ENCODE measurements around the gene COMMD10. TPM values are rescaled to one million over a fixed set of nuclear protein-coding genes. Genes with fewer than 3 reads are reported as not detected.

Gene COMMD10
- total and polyA plus RNA-seq, 2 of the 8 experiments (the other 6 are each of a cell fraction or from before 2014, with no cell fraction given), result 16.5 to 43.4 TPM

DNA sequence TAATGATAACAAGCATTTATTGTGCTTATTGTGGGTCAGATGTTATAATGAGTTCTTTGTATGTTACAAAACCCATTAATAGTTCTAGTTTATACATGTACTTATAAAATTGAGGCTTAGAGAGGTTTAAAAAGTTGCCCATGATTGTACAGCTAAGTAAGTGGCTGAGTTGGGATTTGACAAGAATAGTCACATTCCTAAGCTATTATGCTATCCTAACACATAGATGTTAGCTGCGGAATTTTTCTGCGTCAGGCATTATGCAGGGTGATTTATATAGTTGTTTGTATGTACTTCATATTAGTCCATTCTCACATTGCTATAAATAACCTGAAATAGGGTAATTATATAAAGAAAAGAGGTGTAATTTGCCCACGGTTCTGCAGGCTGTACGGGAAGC, 12.5 kb downstream of the COMMD10 start:
- no peaks in the 10 kb centered on the region for H3K9me3 ChIP-seq (ENCODE audit: insufficient read depth in 2 of 2, low read depth in 1 of 2, low read length in 1 of 2)
- H3K79me2 ChIP-seq (ENCODE audit: control insufficient read depth in 1 of 2, insufficient read depth in 2 of 2, low read length in 2 of 2), result no peaks in the 10 kb centered on the region
- H3K36me3 ChIP-seq (ENCODE audit: control insufficient read depth in 2 of 4, insufficient read depth in 4 of 4, low read length in 3 of 4), result peaks cover 0 to 34% (median 17%) of the 10 kb centered on the region in 4 experiments; a peak in 6 of 8 replicates
- H3K27ac ChIP-seq (ENCODE audit: low read depth, low read length), result no peak overlapping the region
- H3K56ac ChIP-seq (replicated peaks; ENCODE audit: insufficient read length, low read depth, low read length), result no peak overlapping the region
- TF ChIP-seq BACH1 (IDR thresholded peaks at IDR 0.05; ENCODE audit: low read length), result no peak
- TF ChIP-seq GABPA (IDR thresholded peaks at IDR 0.05; ENCODE audit: borderline replicate concordance, insufficient read depth, low read length), result no peak
- TF ChIP-seq JUN (IDR thresholded peaks at IDR 0.05; ENCODE audit: low read depth, low read length), result no peak
- TF ChIP-seq POLR2AphosphoS5 (IDR thresholded peaks at IDR 0.05; ENCODE audit: low read depth, low read length), result no peak
- TF ChIP-seq RXRA (IDR thresholded peaks at IDR 0.05; ENCODE audit: insufficient read depth, low read depth, low read length), result no peak
- TF ChIP-seq SP2 (IDR thresholded peaks at IDR 0.05; ENCODE audit: low read length), result no peak
- TF ChIP-seq ASH2L (IDR thresholded peaks at IDR 0.05; ENCODE audit: low read length), result no peak
- TF ChIP-seq YY1 (IDR thresholded peaks at IDR 0.05; ENCODE audit: low read depth, low read length), result no peak
- TF ChIP-seq CEBPB (IDR thresholded peaks at IDR 0.05; ENCODE audit: low read depth, low read length), result no peak
- no peak for TF ChIP-seq CTBP2 (IDR thresholded peaks at IDR 0.05; ENCODE audit: borderline replicate concordance, insufficient read depth, insufficient read length, low read length)
- TF ChIP-seq, protein P1, sequence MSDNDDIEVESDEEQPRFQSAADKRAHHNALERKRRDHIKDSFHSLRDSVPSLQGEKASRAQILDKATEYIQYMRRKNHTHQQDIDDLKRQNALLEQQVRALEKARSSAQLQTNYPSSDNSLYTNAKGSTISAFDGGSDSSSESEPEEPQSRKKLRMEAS (IDR thresholded peaks at IDR 0.05), result no peak
- TF ChIP-seq BCL11A (IDR thresholded peaks at IDR 0.05; ENCODE audit: low read depth in 2 of 2, low read length in 2 of 2), result no peak
- no peak for TF ChIP-seq NRF1 (IDR thresholded peaks at IDR 0.05; ENCODE audit: low read depth, low read length)
- no peak overlapping the region for H2BK15ac ChIP-seq (ENCODE audit: low read length)
- H3K14ac ChIP-seq (ENCODE audit: insufficient read length), result no peak overlapping the region
- H2BK12ac ChIP-seq (ENCODE audit: low read depth, low read length), result no peak overlapping the region
- no peak overlapping the region for H2AFZ ChIP-seq (ENCODE audit: low read length)
- no peaks in the 10 kb centered on the region for H4K20me1 ChIP-seq (replicated peaks in 1 of 2; ENCODE audit: control insufficient read depth in 1 of 2, insufficient read depth in 2 of 2, low read length in 2 of 2)
- FAIRE-seq (no peak), DNase-seq (ENCODE audit: low read depth in 1 of 2, low spot score in 2 of 2) (no peak)
- H2AK5ac ChIP-seq (ENCODE audit: low read depth, low read length), result no peak overlapping the region
- H2BK20ac ChIP-seq (ENCODE audit: low read length), result no peak overlapping the region
- no peaks in the 10 kb centered on the region for H3K79me1 ChIP-seq (ENCODE audit: low read depth, low read length)
- H3K23me2 ChIP-seq (ENCODE audit: low read depth, low read length), result no peaks in the 10 kb centered on the region
- no peak overlapping the region for H3K4me2 ChIP-seq (ENCODE audit: insufficient read depth in 1 of 2, low read depth in 2 of 2, low read length in 2 of 2)
- no peak overlapping the region for H3K23ac ChIP-seq (ENCODE audit: insufficient read length)
- WGBS, 2 experiments (ENCODE audit: extremely low coverage in 1 of 2, insufficient coverage in 1 of 2, insufficient read length in 1 of 2, insufficient replicate concordance in 2 of 2, low coverage in 1 of 2, low lambda C conversion rate in 2 of 2, missing lambda C conversion rate in 1 of 2), result 95% methylated on average over 4 of the region's 4 CpGs; no CpG with 5 or more reads in 1 of the 2 experiments
- CTCF ChIA-PET (ENCODE audit: partially characterized antibody), result no interaction called here
- H3K18ac ChIP-seq (ENCODE audit: extremely low read depth, low read length), result no peak overlapping the region
- H3K9ac ChIP-seq (replicated peaks in 1 of 4; ENCODE audit: extremely low read depth in 1 of 4, low read depth in 3 of 4, low read length in 3 of 4), result no peak overlapping the region
- no peak overlapping the region for H2BK120ac ChIP-seq (replicated peaks; ENCODE audit: low read depth, low read length)
- H4K8ac ChIP-seq (ENCODE audit: extremely low read depth, insufficient read depth, low read length), result no peak overlapping the region
- no peaks in the 10 kb centered on the region for H3K27me3 ChIP-seq (replicated peaks in 1 of 4; ENCODE audit: control insufficient read depth in 3 of 4, extremely low read depth in 1 of 4, insufficient read depth in 3 of 4, low read length in 3 of 4)
- H3K4me1 ChIP-seq (replicated peaks in 1 of 4; ENCODE audit: control insufficient read depth in 3 of 4, insufficient read depth in 4 of 4, low read length in 3 of 4), result no peaks in the 10 kb centered on the region
- no peak overlapping the region for H2BK5ac ChIP-seq (ENCODE audit: low read depth, low read length)
- H3K4ac ChIP-seq (replicated peaks; ENCODE audit: insufficient read length, low read depth, low read length), result no peak overlapping the region
- no peak overlapping the region for H4K5ac ChIP-seq (ENCODE audit: insufficient read length, low read depth, low read length)
- H3K4me3 ChIP-seq (ENCODE audit: extremely low read depth in 1 of 4, insufficient read depth in 2 of 4, low read depth in 3 of 4, low read length in 4 of 4), result no peak overlapping the region
- POLR2A ChIA-PET (ENCODE audit: partially characterized antibody), result interaction anchor here (1.5 kb wide), 1 partner anchor 11 kb away, joined by 3 read pairs; no protein-coding TSS in a partner anchor
- H4K91ac ChIP-seq (replicated peaks; ENCODE audit: insufficient read length, low read length), result no peak overlapping the region

Measured in H1 (cell line).